ENCODE measurements around the gene PHYKPL. TPM values are rescaled to one million over a fixed set of nuclear protein-coding genes. Genes with fewer than 3 reads are reported as not detected.

Gene PHYKPL
- total RNA-seq: 100 to 1,000 TPM; 133 to 191 TPM

- ATAC-seq (peak; percentile 85 to 87), DNase-seq (ENCODE audit: low spot score) (peak; percentile 87)
- no peaks in the 10 kb centered on the region for H3K27me3 Mint-ChIP-seq
- peak within 1 kb of the TSS; percentile 90 for H3K4me3 Mint-ChIP-seq
- H3K27ac Mint-ChIP-seq: peak within 1 kb of the TSS; percentile 68 to 84
- H3K9me3 Mint-ChIP-seq: no peaks in the 10 kb centered on the region
- peaks cover 13% of the 10 kb centered on the region for H3K36me3 Mint-ChIP-seq
- H3K4me1 Mint-ChIP-seq (ENCODE audit: low read depth in 2 of 2): peaks cover 59 to 60% of the 10 kb centered on the region in 2 donors
These were observed at the start of gene PHYKPL for GRCh38 chr5:178232124-178232919. Gene PHYKPL (minus strand): TSS chr5:178232802. CDS start chr5:178232550, 252 bp downstream.

GRCh38 chr5:178282391-178282790 is 49.8 kb upstream of the PHYKPL start:
- Mint-ChIP-seq H3K4me1 (ENCODE audit: low read depth in 2 of 2) (peaks cover 5 to 9% of the 10 kb centered on the region in 2 donors), H3K9me3 (peaks cover 9% of the 10 kb centered on the region), H3K27ac (no peak overlapping the region), H3K27me3 (peaks cover 0 to 17% of the 10 kb centered on the region in 2 donors), H3K4me3 (no peak overlapping the region), H3K36me3 (peaks cover 10% of the 10 kb centered on the region)
- ATAC-seq: no peak
- no peak for DNase-seq (ENCODE audit: low spot score)

- DNase-seq (ENCODE audit: low spot score) (no peak), ATAC-seq (no peak)
- peaks cover 0 to 17% of the 10 kb centered on the region in 2 donors for H3K27me3 Mint-ChIP-seq
- H3K9me3 Mint-ChIP-seq: peaks cover 9% of the 10 kb centered on the region
- peaks cover 5 to 9% of the 10 kb centered on the region in 2 donors for H3K4me1 Mint-ChIP-seq (ENCODE audit: low read depth in 2 of 2)
- no peak overlapping the region for H3K4me3 Mint-ChIP-seq
- no peak overlapping the region for H3K27ac Mint-ChIP-seq
- peaks cover 10% of the 10 kb centered on the region for H3K36me3 Mint-ChIP-seq
These were observed 48.7 kb upstream of the PHYKPL start for GRCh38 chr5:178281331-178281730.

GRCh38 chr5:178280631-178281030 is 48.0 kb upstream of the PHYKPL start:
- H3K36me3 Mint-ChIP-seq: peaks cover 10% of the 10 kb centered on the region
- H3K9me3 Mint-ChIP-seq: peaks cover 9% of the 10 kb centered on the region

GRCh38 chr5:178279723-178280438 is 47.3 kb upstream of the PHYKPL start:
- H3K9me3 Mint-ChIP-seq: peaks cover 9% of the 10 kb centered on the region
- DNase-seq (ENCODE audit: low spot score) (peak; percentile 80), ATAC-seq (peak; percentile 64 to 77)
- H3K27ac Mint-ChIP-seq: peak overlapping the region; percentile 42 to 55
- peaks cover 10% of the 10 kb centered on the region for H3K36me3 Mint-ChIP-seq
- H3K27me3 Mint-ChIP-seq: peaks cover 0 to 17% of the 10 kb centered on the region in 2 donors
- peaks cover 5 to 9% of the 10 kb centered on the region in 2 donors for H3K4me1 Mint-ChIP-seq (ENCODE audit: low read depth in 2 of 2)
- H3K4me3 Mint-ChIP-seq: peak overlapping the region; percentile 39

More at GRCh38 chr5:178280631-178281030, 48.0 kb upstream of the PHYKPL start:
- H3K4me3 Mint-ChIP-seq: no peak overlapping the region
- ATAC-seq (no peak), DNase-seq (ENCODE audit: low spot score) (no peak)
- peaks cover 0 to 17% of the 10 kb centered on the region in 2 donors for H3K27me3 Mint-ChIP-seq
- no peak overlapping the region for H3K27ac Mint-ChIP-seq
- peaks cover 5 to 9% of the 10 kb centered on the region in 2 donors for H3K4me1 Mint-ChIP-seq (ENCODE audit: low read depth in 2 of 2)

- no peak overlapping the region for H3K4me3 Mint-ChIP-seq
- no peak overlapping the region for H3K27ac Mint-ChIP-seq
- H3K9me3 Mint-ChIP-seq: peaks cover 9% of the 10 kb centered on the region
- H3K4me1 Mint-ChIP-seq (ENCODE audit: low read depth in 2 of 2): peaks cover 5 to 9% of the 10 kb centered on the region in 2 donors
- H3K27me3 Mint-ChIP-seq: peaks cover 0 to 17% of the 10 kb centered on the region in 2 donors
- peak; percentile 56 for DNase-seq (ENCODE audit: low spot score)
- H3K36me3 Mint-ChIP-seq: peaks cover 10% of the 10 kb centered on the region
- ATAC-seq: no peak
These were observed 46.6 kb upstream of the PHYKPL start for GRCh38 chr5:178279026-178279722.

- H3K4me1 Mint-ChIP-seq (ENCODE audit: low read depth in 2 of 2): peaks cover 5 to 9% of the 10 kb centered on the region in 2 donors
- H3K27me3 Mint-ChIP-seq: peaks cover 0 to 13% of the 10 kb centered on the region in 2 donors
- DNase-seq (ENCODE audit: low spot score) (peak; percentile 42), ATAC-seq (no peak)
- H3K9me3 Mint-ChIP-seq: peaks cover 4% of the 10 kb centered on the region
- no peak overlapping the region for H3K27ac Mint-ChIP-seq
- no peak overlapping the region for H3K4me3 Mint-ChIP-seq
- peaks cover 4% of the 10 kb centered on the region for H3K36me3 Mint-ChIP-seq
These were observed 45.9 kb upstream of the PHYKPL start for GRCh38 chr5:178278358-178279023.

- Mint-ChIP-seq H3K4me1 (ENCODE audit: low read depth in 2 of 2) (peaks cover 5 to 9% of the 10 kb centered on the region in 2 donors), H3K27me3 (peaks cover 0 to 9% of the 10 kb centered on the region in 2 donors), H3K9me3 (no peaks in the 10 kb centered on the region), H3K27ac (no peak overlapping the region), H3K36me3 (no peaks in the 10 kb centered on the region), H3K4me3 (no peak overlapping the region)
- ATAC-seq (no peak), DNase-seq (ENCODE audit: low spot score) (no peak)
These were observed 45.3 kb upstream of the PHYKPL start for GRCh38 chr5:178277866-178278265.

GRCh38 chr5:178277346-178277745 is 44.7 kb upstream of the PHYKPL start:
- ATAC-seq: no peak
- Mint-ChIP-seq H3K4me1 (ENCODE audit: low read depth in 2 of 2) (peaks cover 5 to 9% of the 10 kb centered on the region in 2 donors), H3K27ac (no peak overlapping the region), H3K4me3 (no peak overlapping the region), H3K9me3 (no peaks in the 10 kb centered on the region), H3K36me3 (no peaks in the 10 kb centered on the region), H3K27me3 (peaks cover 0 to 9% of the 10 kb centered on the region in 2 donors)
- peak; percentile 56 for DNase-seq (ENCODE audit: low spot score)

GRCh38 chr5:178274781-178275537 is 42.4 kb upstream of the PHYKPL start:
- no peak for ATAC-seq
- peaks cover 4% of the 10 kb centered on the region in 2 donors for H3K4me1 Mint-ChIP-seq (ENCODE audit: low read depth in 2 of 2)
- H3K36me3 Mint-ChIP-seq: no peaks in the 10 kb centered on the region
- no peaks in the 10 kb centered on the region for H3K9me3 Mint-ChIP-seq
- peaks cover 0 to 6% of the 10 kb centered on the region in 2 donors for H3K27me3 Mint-ChIP-seq
- H3K27ac Mint-ChIP-seq: no peak overlapping the region
- DNase-seq (ENCODE audit: low spot score): no peak
- no peak overlapping the region for H3K4me3 Mint-ChIP-seq

- ATAC-seq: no peak
- DNase-seq (ENCODE audit: low spot score): no peak
- no peak overlapping the region for H3K27ac Mint-ChIP-seq
These were observed 41.3 kb upstream of the PHYKPL start for GRCh38 chr5:178273665-178274541.

GRCh38 chr5:178273041-178273440 is 40.4 kb upstream of the PHYKPL start:
- ATAC-seq: no peak
- no peak overlapping the region for H3K27ac Mint-ChIP-seq
- no peaks in the 10 kb centered on the region for H3K36me3 Mint-ChIP-seq
- H3K4me1 Mint-ChIP-seq (ENCODE audit: low read depth in 2 of 2): no peaks in the 10 kb centered on the region
- H3K9me3 Mint-ChIP-seq: no peaks in the 10 kb centered on the region
- no peaks in the 10 kb centered on the region for H3K27me3 Mint-ChIP-seq
- no peak overlapping the region for H3K4me3 Mint-ChIP-seq
- no peak for DNase-seq (ENCODE audit: low spot score)

More at GRCh38 chr5:178273665-178274541, 41.3 kb upstream of the PHYKPL start:
- Mint-ChIP-seq H3K9me3 (no peaks in the 10 kb centered on the region), H3K36me3 (no peaks in the 10 kb centered on the region), H3K4me3 (no peak overlapping the region), H3K27me3 (no peaks in the 10 kb centered on the region), H3K4me1 (ENCODE audit: low read depth in 2 of 2) (no peaks in the 10 kb centered on the region)
